ENCODE results near the gene IKBKG. TPM values are rescaled to one million over a fixed set of nuclear protein-coding genes. Genes with fewer than 3 reads are reported as not detected.
"Not testable (repeated sequence)": the region's sequence is repeated elsewhere in the genome, so short reads cannot be mapped to it uniquely, and the experiment has no call there.

Gene IKBKG, protein sequence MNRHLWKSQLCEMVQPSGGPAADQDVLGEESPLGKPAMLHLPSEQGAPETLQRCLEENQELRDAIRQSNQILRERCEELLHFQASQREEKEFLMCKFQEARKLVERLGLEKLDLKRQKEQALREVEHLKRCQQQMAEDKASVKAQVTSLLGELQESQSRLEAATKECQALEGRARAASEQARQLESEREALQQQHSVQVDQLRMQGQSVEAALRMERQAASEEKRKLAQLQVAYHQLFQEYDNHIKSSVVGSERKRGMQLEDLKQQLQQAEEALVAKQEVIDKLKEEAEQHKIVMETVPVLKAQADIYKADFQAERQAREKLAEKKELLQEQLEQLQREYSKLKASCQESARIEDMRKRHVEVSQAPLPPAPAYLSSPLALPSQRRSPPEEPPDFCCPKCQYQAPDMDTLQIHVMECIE
- total RNA-seq (2021) (28.0 and 30.4 TPM in 2 replicates), Bru-seq, nascent RNA (percentile 53 among the genes with signal in this experiment), BruChase-seq, experiment 1, labeled RNA remaining after a 2-hour chase (percentile 48 among the genes with signal in this experiment), BruChase-seq, experiment 2, labeled RNA remaining after a 6-hour chase (percentile 55 among the genes with signal in this experiment)
- long read RNA-seq, transcript IKBKG-206 (10 exons, 2,299 nt) = major isoform, 42 of 66 reads
- long read RNA-seq, partial matches to known transcripts = 1 of 66 reads
- long read RNA-seq, other reads (novel, unspliced or antisense) = 19 of 66 reads

DNA sequence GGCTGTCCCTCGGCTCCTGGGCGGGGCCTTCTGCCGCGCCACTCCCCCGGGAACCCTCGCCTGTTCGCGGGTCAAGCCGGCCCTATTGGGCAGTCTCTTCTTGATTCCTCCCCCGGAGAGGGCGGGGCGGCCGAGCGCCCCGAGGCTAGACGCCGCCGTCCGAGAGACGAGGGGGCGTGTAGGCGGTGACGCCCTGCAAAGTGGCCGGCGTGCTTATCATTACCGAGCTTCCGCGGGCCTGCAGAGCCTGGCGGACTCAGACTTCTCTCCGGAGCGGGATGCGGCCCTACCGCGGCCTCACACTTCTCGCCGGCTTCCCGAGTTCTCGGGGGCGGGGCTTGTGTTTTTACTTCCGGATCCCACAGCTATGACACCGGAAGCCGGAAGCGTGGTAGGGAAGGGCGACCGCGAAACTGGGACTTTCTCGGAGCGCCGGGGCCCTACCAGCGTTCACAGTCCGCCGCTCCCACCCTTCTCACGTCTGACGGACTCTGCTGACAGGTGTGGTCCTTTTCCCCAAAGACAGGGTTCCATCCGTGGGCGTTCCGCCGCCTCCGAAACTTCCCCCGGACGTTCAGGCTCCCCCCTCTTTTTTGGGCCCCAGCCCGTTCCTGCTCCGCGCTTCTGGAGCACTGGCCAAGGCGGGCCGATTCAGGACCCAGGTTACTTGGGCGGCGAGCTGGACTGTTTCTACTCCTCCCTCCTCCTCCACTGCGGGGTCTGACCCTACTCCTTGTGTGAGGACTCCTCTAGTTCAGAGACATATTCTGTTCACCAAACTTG lies at the start of gene IKBKG:
TSS of gene IKBKG (plus strand) at position 376 of the 783 bp plus-strand sequence. CDS start 4,383 bp downstream, outside the sequence.
- Histone ChIP-seq H3K4me3 (ENCODE audit: low read depth, low read length, poor library complexity, severe bottlenecking) (peak within 1 kb of the TSS; percentile 91), H3K36me3 (ENCODE audit: insufficient read depth, low read length, poor library complexity, severe bottlenecking) (peaks cover 9% of the 10 kb centered on the region), H3K27ac (ENCODE audit: low read depth, low read length, poor library complexity, severe bottlenecking) (peak within 1 kb of the TSS; percentile 95), H3K4me1 (ENCODE audit: insufficient read depth, low read length, poor library complexity, severe bottlenecking) (peaks cover 15% of the 10 kb centered on the region), H3K27me3 (replicated peaks; ENCODE audit: insufficient read depth, low read depth, low read length, poor library complexity) (no peaks in the 10 kb centered on the region), H3K9me3 (ENCODE audit: low read depth, low read length, poor library complexity, severe bottlenecking) (no peaks in the 10 kb centered on the region)
- TF ChIP-seq, protein P1, sequence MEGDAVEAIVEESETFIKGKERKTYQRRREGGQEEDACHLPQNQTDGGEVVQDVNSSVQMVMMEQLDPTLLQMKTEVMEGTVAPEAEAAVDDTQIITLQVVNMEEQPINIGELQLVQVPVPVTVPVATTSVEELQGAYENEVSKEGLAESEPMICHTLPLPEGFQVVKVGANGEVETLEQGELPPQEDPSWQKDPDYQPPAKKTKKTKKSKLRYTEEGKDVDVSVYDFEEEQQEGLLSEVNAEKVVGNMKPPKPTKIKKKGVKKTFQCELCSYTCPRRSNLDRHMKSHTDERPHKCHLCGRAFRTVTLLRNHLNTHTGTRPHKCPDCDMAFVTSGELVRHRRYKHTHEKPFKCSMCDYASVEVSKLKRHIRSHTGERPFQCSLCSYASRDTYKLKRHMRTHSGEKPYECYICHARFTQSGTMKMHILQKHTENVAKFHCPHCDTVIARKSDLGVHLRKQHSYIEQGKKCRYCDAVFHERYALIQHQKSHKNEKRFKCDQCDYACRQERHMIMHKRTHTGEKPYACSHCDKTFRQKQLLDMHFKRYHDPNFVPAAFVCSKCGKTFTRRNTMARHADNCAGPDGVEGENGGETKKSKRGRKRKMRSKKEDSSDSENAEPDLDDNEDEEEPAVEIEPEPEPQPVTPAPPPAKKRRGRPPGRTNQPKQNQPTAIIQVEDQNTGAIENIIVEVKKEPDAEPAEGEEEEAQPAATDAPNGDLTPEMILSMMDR (conservative IDR thresholded peaks at IDR 0.05; ENCODE audit: low read depth, low read length) = no peak
- TF ChIP-seq EZH2 (IDR thresholded peaks at IDR 0.05; ENCODE audit: borderline replicate concordance, low read depth, low read length, poor library complexity, severe bottlenecking) = no peak
- CTCF ChIA-PET = interaction anchor here (0.6 kb wide), 1 partner anchor 535 kb away, joined by 4 read pairs; no protein-coding TSS in a partner anchor
- peak; percentile 92 for DNase-seq (ENCODE audit: low spot score)
- intact Hi-C loops (cut with micrococcal nuclease; ENCODE audit: unreplicated experiment) = loop anchor here (10.0 kb wide), 1 partner anchor 197 kb away; no protein-coding TSS in a partner anchor
- POLR2A ChIA-PET (ENCODE audit: low non-redundant PET) = no interaction called here
- no TSS peak for BruUV-seq (replicated peaks)

DNA sequence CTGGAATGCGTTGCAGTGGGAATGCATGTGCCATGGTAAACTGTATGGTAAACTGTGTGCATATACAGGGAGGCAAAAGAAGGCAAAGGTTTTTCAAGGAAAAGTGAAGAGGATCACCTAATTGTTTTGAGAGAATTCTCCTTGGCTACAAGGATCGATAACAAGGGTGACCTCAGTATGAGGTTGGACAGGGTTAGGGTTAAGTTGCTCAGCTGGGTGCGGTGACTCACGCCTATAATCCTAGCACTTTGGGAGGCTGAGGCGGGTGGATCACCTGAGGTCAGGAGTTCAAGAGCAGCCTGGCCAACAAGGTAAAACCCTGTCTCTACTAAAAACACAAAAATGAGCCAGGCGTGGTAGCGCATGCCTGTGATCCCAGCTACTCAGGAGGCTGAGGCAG lies 46.0 kb upstream of the IKBKG start:
- DNase-seq (ENCODE audit: low spot score); H3K4me1 ChIP-seq (ENCODE audit: insufficient read depth, low read length, poor library complexity, severe bottlenecking); H3K4me3 ChIP-seq (ENCODE audit: low read depth, low read length, poor library complexity, severe bottlenecking); CTCF ChIA-PET; H3K27me3 ChIP-seq (replicated peaks; ENCODE audit: insufficient read depth, low read depth, low read length, poor library complexity); H3K9me3 ChIP-seq (ENCODE audit: low read depth, low read length, poor library complexity, severe bottlenecking); intact Hi-C loops (cut with micrococcal nuclease; ENCODE audit: unreplicated experiment); POLR2A ChIA-PET (ENCODE audit: low non-redundant PET); H3K36me3 ChIP-seq (ENCODE audit: insufficient read depth, low read length, poor library complexity, severe bottlenecking); BruUV-seq (replicated peaks); H3K27ac ChIP-seq (ENCODE audit: low read depth, low read length, poor library complexity, severe bottlenecking): not testable (repeated sequence)

DNA sequence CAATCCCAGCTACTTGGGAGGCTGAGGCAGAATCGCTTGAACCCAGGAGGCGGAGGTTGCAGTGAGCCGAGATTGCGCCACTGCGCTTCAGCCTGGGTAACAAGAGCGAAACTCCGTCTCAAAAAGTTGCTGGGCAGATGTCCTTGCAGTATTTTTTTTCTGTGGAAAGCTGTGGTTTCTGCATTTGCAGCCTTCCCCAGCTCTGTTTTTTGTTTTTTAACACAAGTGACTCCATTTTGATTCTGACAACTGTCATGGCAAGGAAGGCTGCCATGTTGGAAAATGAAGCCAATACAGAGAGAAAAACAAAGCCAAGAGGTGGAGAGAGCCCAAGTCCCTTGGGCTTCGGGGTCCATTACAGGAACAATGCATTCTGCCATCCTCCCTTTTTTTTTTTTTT lies 45.3 kb upstream of the IKBKG start:
- intact Hi-C loops (cut with micrococcal nuclease; ENCODE audit: unreplicated experiment) = no loop called here
- H3K27ac ChIP-seq (ENCODE audit: low read depth, low read length, poor library complexity, severe bottlenecking) = no peak overlapping the region
- no peaks in the 10 kb centered on the region for H3K36me3 ChIP-seq (ENCODE audit: insufficient read depth, low read length, poor library complexity, severe bottlenecking)
- ChIA-PET CTCF (no interaction called here), POLR2A (ENCODE audit: low non-redundant PET) (no interaction called here)
- no peak for DNase-seq (ENCODE audit: low spot score)
- H3K4me1 ChIP-seq (ENCODE audit: insufficient read depth, low read length, poor library complexity, severe bottlenecking) = no peaks in the 10 kb centered on the region
- BruUV-seq (replicated peaks) = no TSS peak
- H3K27me3 ChIP-seq (replicated peaks; ENCODE audit: insufficient read depth, low read depth, low read length, poor library complexity) = no peaks in the 10 kb centered on the region
- H3K9me3 ChIP-seq (ENCODE audit: low read depth, low read length, poor library complexity, severe bottlenecking) = no peaks in the 10 kb centered on the region
- TF ChIP-seq, protein P1 (conservative IDR thresholded peaks at IDR 0.05; ENCODE audit: low read depth, low read length) = no peak
- no peak for TF ChIP-seq EZH2 (IDR thresholded peaks at IDR 0.05; ENCODE audit: borderline replicate concordance, low read depth, low read length, poor library complexity, severe bottlenecking)
- no peak overlapping the region for H3K4me3 ChIP-seq (ENCODE audit: low read depth, low read length, poor library complexity, severe bottlenecking)

Data from A673 (cell line).